OCI-LY7 (cell line): ENCODE data around the gene ANKRD11.
"Not testable (repeated sequence)": the region's sequence is repeated elsewhere in the genome, so short reads cannot be mapped to it uniquely, and the experiment has no call there.

Experiments
- CTCF ChIP-seq: fragments of 200-600 bp; sonication (generic); conservative IDR thresholded peaks from 2 replicates; pipeline ENCODE4 v1.5.1; 2014; ENCODE audit warnings: mild to moderate bottlenecking, antibody characterized with exemption, low read length, moderate library complexity, mixed read lengths
- EZH2phosphoT487 ChIP-seq: fragments of 200-600 bp; sonication (generic); IDR thresholded peaks from 2 replicates; pipeline ENCODE4 v1.6.1; 2018; ENCODE audit warnings: low read depth, borderline replicate concordance, mild to moderate bottlenecking, mixed run types, antibody characterized with exemption, low read length, moderate library complexity, mixed read lengths

- not testable (repeated sequence) for TF ChIP-seq CTCF, EZH2phosphoT487
Observed at GRCh38 chr16:89462639-89463038, 27.7 kb downstream of the ANKRD11 start.
